Keratinocyte (primary cell): Measurements from ENCODE around the gene FOSB. TPM values are rescaled to one million over a fixed set of nuclear protein-coding genes. Genes with fewer than 3 reads are reported as not detected.
"Not testable (repeated sequence)": the region's sequence is repeated elsewhere in the genome, so short reads cannot be mapped to it uniquely, and the experiment has no call there.

Source experiments
- DNase-seq: peaks from one replicate; pipeline ENCODE4 v3.0.0-alpha.2; 2011; ENCODE audit warnings: low read depth, missing footprints, low spot score
- FAIRE-seq: peaks from 2 replicates; lab custom pipeline; 2011; peaks lifted over from hg19 to GRCh38; lab: Jason Lieb, UNC
- H2AFZ ChIP-seq: 2 replicates; pipeline ENCODE4 v1.6.0; 2012; ENCODE audit warnings: low read length, control low read depth, inconsistent platforms; ENCODE audit not compliant: control insufficient read depth
- H3K27ac ChIP-seq: 2 replicates; pipeline ENCODE4 v1.5.1; 2011; ENCODE audit warnings: low read length; ENCODE audit not compliant: control insufficient read depth, insufficient read depth
- H3K27me3 ChIP-seq: 3 replicates; pipeline ENCODE4 v1.6.0; 2011; ENCODE audit warnings: low read length; ENCODE audit not compliant: control insufficient read depth, insufficient read depth; ENCODE audit errors: extremely low read depth
- H3K36me3 ChIP-seq, 2 experiments: 2 replicates in 1 of 2; 3 replicates in 1 of 2; pipeline ENCODE4 v1.5.1; 2011; ENCODE audit warnings: low read length in 2 of 2, mild to moderate bottlenecking in 1 of 2; ENCODE audit not compliant: control insufficient read depth in 2 of 2, insufficient read depth in 2 of 2; ENCODE audit errors: extremely low read depth in 1 of 2
- H3K4me1 ChIP-seq: 3 replicates; pipeline ENCODE4 v1.5.1; 2011; ENCODE audit warnings: low read length; ENCODE audit not compliant: control insufficient read depth, insufficient read depth; ENCODE audit errors: extremely low read depth
- H3K4me2 ChIP-seq: 3 replicates; pipeline ENCODE4 v1.6.0; 2011; ENCODE audit warnings: low read depth, low read length; ENCODE audit not compliant: control insufficient read depth, insufficient read depth; ENCODE audit errors: extremely low read depth
- H3K4me3 ChIP-seq, 3 experiments: fragments of 200-600 bp in 1 of 3; sonication (generic) in 1 of 3; 2 replicates in 2 of 3; 3 replicates in 1 of 3; pipeline ENCODE4 v1.5.1; 2011 to 2016; ENCODE audit warnings: low read length in 3 of 3, mild to moderate bottlenecking in 3 of 3, control low read depth in 2 of 3, inconsistent platforms in 1 of 3, low read depth in 1 of 3, mixed read lengths in 1 of 3, mixed run types in 1 of 3, moderate library complexity in 1 of 3; ENCODE audit not compliant: control insufficient read depth in 2 of 3, insufficient read depth in 2 of 3; ENCODE audit errors: extremely low read depth in 1 of 3
- H3K79me2 ChIP-seq: 2 replicates; pipeline ENCODE4 v1.6.0; 2012; ENCODE audit warnings: low read length; ENCODE audit not compliant: control insufficient read depth, insufficient read depth
- H3K9ac ChIP-seq: 3 replicates; pipeline ENCODE4 v1.6.0; 2011; ENCODE audit warnings: low read length; ENCODE audit not compliant: control insufficient read depth, insufficient read depth; ENCODE audit errors: extremely low read depth
- H3K9me1 ChIP-seq: 3 replicates; pipeline ENCODE4 v1.6.0; 2011; ENCODE audit warnings: low read length; ENCODE audit not compliant: control insufficient read depth, insufficient read depth; ENCODE audit errors: extremely low read depth
- H3K9me3 ChIP-seq: 2 replicates; pipeline ENCODE4 v1.5.1; 2012; ENCODE audit warnings: low read depth, low read length; ENCODE audit not compliant: control insufficient read depth
- H4K20me1 ChIP-seq: 3 replicates; pipeline ENCODE4 v1.6.0; 2011; ENCODE audit warnings: low read length; ENCODE audit not compliant: control insufficient read depth, insufficient read depth; ENCODE audit errors: extremely low read depth
- CTCF ChIP-seq, 3 experiments: IDR thresholded peaks in 1 of 3; conservative IDR thresholded peaks in 1 of 3; optimal IDR thresholded peaks in 1 of 3; 2 replicates in 2 of 3; 3 replicates in 1 of 3; pipeline versions ENCODE3 to v1.5.1; 2011; ENCODE audit warnings: low read length in 3 of 3, mild to moderate bottlenecking in 3 of 3, moderate library complexity in 2 of 3, control low read depth in 1 of 3, inconsistent platforms in 1 of 3; ENCODE audit not compliant: insufficient read depth in 2 of 3; ENCODE audit errors: extremely low read depth in 1 of 3
- EZH2 ChIP-seq: IDR thresholded peaks from one replicate; pipeline ENCODE4 v1.6.1; 2012; ENCODE audit warnings: inconsistent platforms, mild to moderate bottlenecking, low read length, moderate library complexity
- dilution Hi-C: fragments of 300-500 bp; cut with MboI; formaldehyde crosslinking; loops from one replicate; pipeline ENCODE4 v1.7.0; 2020; ENCODE audit warnings: low sequenced_read_pairs; ENCODE audit not compliant: extremely low pct_ligation_motif_present
- polyA plus RNA-seq, 5 experiments: library from polyadenylated mRNA; depleted of rRNA in 3 of 5; stranded (reverse) in 3 of 5; stranded (forward) in 1 of 5; unstranded in 1 of 5; fragments of >200 nt; gene quantifications; 1 replicate in 1 of 5; 2 replicates in 3 of 5; 3 replicates in 1 of 5; pipeline versions ENCODE4 v1.2.1 to v1.2.3, GENCODE V29; 2011 to 2012; ENCODE audit warnings: missing spikeins in 2 of 5, low read depth in 1 of 5, low replicate concordance in 1 of 5

The FOSB gene
- polyA plus RNA-seq, 1 donor (not counting 4 experiments of a cell fraction or from before 2014, with no cell fraction given) = 4.6 TPM

DNA sequence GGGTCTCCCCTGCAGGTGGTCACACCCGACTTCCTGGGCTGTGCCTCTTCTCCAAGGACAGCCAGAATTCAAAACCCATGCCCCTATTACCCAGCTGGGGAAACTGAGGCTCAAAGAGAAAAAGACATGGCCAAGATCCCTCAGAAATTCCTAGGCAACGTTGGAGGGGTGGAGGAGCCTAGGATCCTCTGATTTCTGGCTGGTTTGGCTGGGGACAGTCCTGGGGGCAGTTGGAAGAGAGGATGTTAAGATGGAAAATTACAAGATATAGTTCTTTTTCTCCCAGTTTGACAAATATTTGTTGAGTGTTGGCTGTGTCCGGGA, 41.9 kb downstream of the FOSB start:
- Histone ChIP-seq H3K4me1 (peaks cover 47% of the 10 kb centered on the region), H3K9me1 (peaks cover 8% of the 10 kb centered on the region), H3K27me3 (no peaks in the 10 kb centered on the region), H3K9ac (peak overlapping the region; percentile 94), H3K27ac (peak overlapping the region; percentile 8), H3K36me3 (peaks cover 4 to 18% of the 10 kb centered on the region in 2 experiments), H3K4me3 (peak overlapping the region; percentile 58 to 99 (median 86)), H3K4me2 (peak overlapping the region; percentile 90), H3K9me3 (no peaks in the 10 kb centered on the region), H2AFZ (no peak overlapping the region), H4K20me1 (peaks cover 30% of the 10 kb centered on the region), H3K79me2 (peaks cover 73% of the 10 kb centered on the region)
- no peak for DNase-seq
- FAIRE-seq = no peak
- dilution Hi-C loops = no loop called here
- no peak for TF ChIP-seq CTCF (optimal IDR thresholded peaks at IDR 0.05 in 1 of 3, IDR thresholded peaks at IDR 0.05 in 1 of 3, conservative IDR thresholded peaks at IDR 0.05 in 1 of 3; ENCODE audit: extremely low read depth in 1 of 3, insufficient read depth in 2 of 3, low read length in 3 of 3)
- TF ChIP-seq EZH2 = no peak

GRCh38 chr19:45510352-45510751, 42.6 kb downstream of the FOSB start:
- H4K20me1 ChIP-seq = peaks cover 37% of the 10 kb centered on the region
- dilution Hi-C loops = not testable (repeated sequence)

DNA sequence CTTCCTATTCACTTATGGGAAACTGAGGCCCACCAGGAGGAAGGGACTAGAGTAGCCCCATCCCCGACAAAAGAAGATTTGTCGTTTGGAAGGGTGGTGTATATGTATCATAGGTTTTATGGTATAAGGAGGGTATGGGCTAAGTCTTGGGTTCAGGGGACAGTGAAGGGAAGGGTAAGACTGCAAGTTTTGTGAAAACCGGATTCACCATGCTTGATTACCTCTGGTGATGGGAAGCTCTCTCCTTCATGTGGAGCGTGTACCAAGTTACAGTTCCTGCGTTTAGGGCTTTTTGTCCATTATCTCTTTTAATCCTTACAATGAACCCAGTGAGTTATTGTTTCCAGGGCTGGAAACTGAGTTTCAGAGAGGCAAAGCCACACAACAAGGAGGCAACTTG, 43.3 kb downstream of the FOSB start:
- no peak overlapping the region for H3K27ac ChIP-seq
- H3K4me3 ChIP-seq = no peak overlapping the region
- peaks cover 11 to 30% of the 10 kb centered on the region in 2 experiments for H3K36me3 ChIP-seq
- TF ChIP-seq CTCF (optimal IDR thresholded peaks at IDR 0.05 in 1 of 3, IDR thresholded peaks at IDR 0.05 in 1 of 3, conservative IDR thresholded peaks at IDR 0.05 in 1 of 3; ENCODE audit: extremely low read depth in 1 of 3, insufficient read depth in 2 of 3, low read length in 3 of 3) (no peak), EZH2 (no peak)
- no peaks in the 10 kb centered on the region for H3K27me3 ChIP-seq
- H3K9me1 ChIP-seq = peaks cover 8% of the 10 kb centered on the region
- no peaks in the 10 kb centered on the region for H3K9me3 ChIP-seq
- no peak for DNase-seq
- no peak overlapping the region for H3K9ac ChIP-seq
- peaks cover 40% of the 10 kb centered on the region for H3K4me1 ChIP-seq
- H2AFZ ChIP-seq = no peak overlapping the region
- H3K4me2 ChIP-seq = peak overlapping the region; percentile 43
- peaks cover 42% of the 10 kb centered on the region for H4K20me1 ChIP-seq
- FAIRE-seq = no peak
- dilution Hi-C loops = no loop called here
- H3K79me2 ChIP-seq = peaks cover 87% of the 10 kb centered on the region

More at GRCh38 chr19:45510352-45510751, 42.6 kb downstream of the FOSB start:
- peaks cover 8 to 24% of the 10 kb centered on the region in 2 experiments for H3K36me3 ChIP-seq
- H3K4me3 ChIP-seq, DNase-seq, H3K27ac ChIP-seq, H3K9ac ChIP-seq, H2AFZ ChIP-seq, FAIRE-seq, H3K9me1 ChIP-seq, H3K27me3 ChIP-seq, H3K4me2 ChIP-seq, H3K9me3 ChIP-seq: not testable (repeated sequence)
- peaks cover 48% of the 10 kb centered on the region for H3K4me1 ChIP-seq
- H3K79me2 ChIP-seq = peaks cover 80% of the 10 kb centered on the region
